HG02981 (cell line): ENCODE results near the gene RBM18.
A peak's percentile ranks its signal among the peaks of the same experiment; 100 is the strongest.

Source experiments
- ATAC-seq: cut with Tn5 transposase; IDR thresholded peaks from one replicate; pipeline ENCODE4 v1.9.1; 2021; ENCODE audit warnings: mild to moderate bottlenecking, moderate library complexity; ENCODE audit not compliant: unreplicated experiment

The RBM18 gene

GRCh38 chr9:122225312-122226141 is 39.1 kb downstream of the RBM18 start:
- no peak for ATAC-seq

- ATAC-seq = no peak
Observed at GRCh38 chr9:122223435-122223834, 41.2 kb downstream of the RBM18 start.

- no peak for ATAC-seq
Observed at GRCh38 chr9:122222791-122223190, 41.8 kb downstream of the RBM18 start.

GRCh38 chr9:122221183-122221811 is 43.3 kb downstream of the RBM18 start:
- no peak for ATAC-seq

- no peak for ATAC-seq
Observed at GRCh38 chr9:122220673-122221182, 43.9 kb downstream of the RBM18 start.

- no peak for ATAC-seq
Observed at GRCh38 chr9:122219856-122220672, 44.6 kb downstream of the RBM18 start.

- no peak for ATAC-seq
Observed at GRCh38 chr9:122218935-122219855, 45.4 kb downstream of the RBM18 start.

GRCh38 chr9:122218071-122218934 is 46.3 kb downstream of the RBM18 start:
- ATAC-seq = no peak

- ATAC-seq = no peak
Observed at GRCh38 chr9:122217640-122218039, 47.0 kb downstream of the RBM18 start.

- ATAC-seq = no peak
Observed at GRCh38 chr9:122216798-122217418, 47.7 kb downstream of the RBM18 start.

GRCh38 chr9:122216138-122216797 is 48.4 kb downstream of the RBM18 start:
- no peak for ATAC-seq

- no peak for ATAC-seq
Observed at GRCh38 chr9:122215663-122216062, 49.0 kb downstream of the RBM18 start.

GRCh38 chr9:122214507-122214906 is 50.1 kb downstream of the RBM18 start:
- no peak for ATAC-seq

- peak; percentile 51 for ATAC-seq
Observed at GRCh38 chr9:122213589-122214413, 50.8 kb downstream of the RBM18 start.

GRCh38 chr9:122213102-122213588 is 51.5 kb downstream of the RBM18 start:
- no peak for ATAC-seq

- no peak for ATAC-seq
Observed at GRCh38 chr9:122212473-122213004, 52.1 kb downstream of the RBM18 start.

GRCh38 chr9:122209451-122209850 is 55.2 kb downstream of the RBM18 start:
- no peak for ATAC-seq
